Measurements from ENCODE around the gene FBXO10. TPM values are rescaled to one million over a fixed set of nuclear protein-coding genes. Genes with fewer than 3 reads are reported as not detected.

The FBXO10 gene
- total and polyA plus RNA-seq, 2 donors from 2014 or later: 6.2 to 6.7 TPM

DNA sequence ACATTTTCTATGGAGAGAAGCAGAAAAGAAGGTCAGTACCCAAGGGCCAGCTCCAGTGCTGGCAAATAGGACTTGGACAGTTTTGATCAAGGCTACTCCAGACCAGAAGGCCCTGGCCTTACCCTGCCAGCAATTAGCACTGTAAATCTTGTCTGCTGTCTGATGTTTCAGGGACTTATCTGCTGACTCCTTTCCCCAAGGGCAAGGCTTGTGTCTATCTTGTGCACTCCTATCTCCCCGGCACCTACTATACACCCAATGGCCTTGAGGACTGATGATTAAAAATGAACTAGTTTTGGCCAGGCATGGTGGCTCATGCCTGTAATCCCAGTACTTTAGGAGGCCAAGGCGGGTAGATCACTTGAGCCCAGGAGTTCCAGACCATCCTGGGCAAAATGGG is 53.2 kb downstream of the FBXO10 start:
- Histone ChIP-seq H3K9ac (ENCODE audit: low read length in 3 of 3) (no peak overlapping the region), H3K36me3 (ENCODE audit: control insufficient read depth in 2 of 3, insufficient read depth in 3 of 3, low read length in 3 of 3) (peaks cover 4 to 25% (median 11%) of the 10 kb centered on the region in 3 donors), H3K9me3 (ENCODE audit: control insufficient read depth in 2 of 3, insufficient read depth in 1 of 3, low read length in 3 of 3) (no peaks in the 10 kb centered on the region), H3K27me3 (ENCODE audit: control insufficient read depth, insufficient read depth, low read length) (no peaks in the 10 kb centered on the region), H3K4me1 (ENCODE audit: control insufficient read depth in 2 of 3, insufficient read depth in 2 of 3, low read depth in 1 of 3, low read length in 3 of 3) (no peaks in the 10 kb centered on the region), H3K27ac (ENCODE audit: low read depth in 2 of 2, low read length in 2 of 2) (no peak overlapping the region), H3K4me3 (ENCODE audit: low read length in 3 of 3) (no peak overlapping the region)
- FAIRE-seq (no peak), DNase-seq (no peak)
- intact Hi-C loops (cut with DNase I): no loop called here
- TF ChIP-seq, protein P1, sequence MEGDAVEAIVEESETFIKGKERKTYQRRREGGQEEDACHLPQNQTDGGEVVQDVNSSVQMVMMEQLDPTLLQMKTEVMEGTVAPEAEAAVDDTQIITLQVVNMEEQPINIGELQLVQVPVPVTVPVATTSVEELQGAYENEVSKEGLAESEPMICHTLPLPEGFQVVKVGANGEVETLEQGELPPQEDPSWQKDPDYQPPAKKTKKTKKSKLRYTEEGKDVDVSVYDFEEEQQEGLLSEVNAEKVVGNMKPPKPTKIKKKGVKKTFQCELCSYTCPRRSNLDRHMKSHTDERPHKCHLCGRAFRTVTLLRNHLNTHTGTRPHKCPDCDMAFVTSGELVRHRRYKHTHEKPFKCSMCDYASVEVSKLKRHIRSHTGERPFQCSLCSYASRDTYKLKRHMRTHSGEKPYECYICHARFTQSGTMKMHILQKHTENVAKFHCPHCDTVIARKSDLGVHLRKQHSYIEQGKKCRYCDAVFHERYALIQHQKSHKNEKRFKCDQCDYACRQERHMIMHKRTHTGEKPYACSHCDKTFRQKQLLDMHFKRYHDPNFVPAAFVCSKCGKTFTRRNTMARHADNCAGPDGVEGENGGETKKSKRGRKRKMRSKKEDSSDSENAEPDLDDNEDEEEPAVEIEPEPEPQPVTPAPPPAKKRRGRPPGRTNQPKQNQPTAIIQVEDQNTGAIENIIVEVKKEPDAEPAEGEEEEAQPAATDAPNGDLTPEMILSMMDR (IDR thresholded peaks at IDR 0.05; ENCODE audit: borderline replicate concordance, extremely low read depth, insufficient read depth): no peak

DNA sequence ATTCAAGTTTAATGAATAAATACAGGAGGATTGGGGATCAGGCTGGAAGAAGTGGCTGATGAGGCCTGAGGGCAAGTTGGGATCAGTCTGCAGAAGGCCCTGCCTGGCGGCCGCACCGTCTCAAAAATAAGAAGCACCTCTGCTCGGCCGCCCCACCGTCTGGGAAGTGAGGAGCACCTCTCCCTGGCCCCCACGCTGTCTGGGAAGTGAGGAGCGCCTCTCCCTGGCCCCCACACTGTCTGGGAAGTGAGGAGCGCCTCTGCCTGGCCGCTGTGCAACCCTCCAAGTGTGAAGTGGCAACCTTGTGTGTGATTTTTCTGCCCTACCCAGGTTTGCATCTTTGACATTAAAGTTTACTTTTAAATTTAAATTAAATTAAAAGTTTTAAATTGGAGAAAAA is 55.1 kb downstream of the FBXO10 start:
- peaks cover 0 to 22% (median 7%) of the 10 kb centered on the region in 3 donors for H3K36me3 ChIP-seq (ENCODE audit: control insufficient read depth in 2 of 3, insufficient read depth in 3 of 3, low read length in 3 of 3)
- intact Hi-C loops (cut with DNase I): no loop called here
- H3K9ac ChIP-seq (ENCODE audit: low read length in 3 of 3): no peak overlapping the region
- FAIRE-seq: no peak
- H3K9me3 ChIP-seq (ENCODE audit: control insufficient read depth in 2 of 3, insufficient read depth in 1 of 3, low read length in 3 of 3): no peaks in the 10 kb centered on the region
- no peak overlapping the region for H3K27ac ChIP-seq (ENCODE audit: low read depth in 2 of 2, low read length in 2 of 2)
- H3K4me3 ChIP-seq (ENCODE audit: low read length in 3 of 3): no peak overlapping the region
- DNase-seq: peak in 1 of 5 donors; percentile 39
- TF ChIP-seq, protein P1 (IDR thresholded peaks at IDR 0.05; ENCODE audit: borderline replicate concordance, extremely low read depth, insufficient read depth): no peak
- no peaks in the 10 kb centered on the region for H3K4me1 ChIP-seq (ENCODE audit: control insufficient read depth in 2 of 3, insufficient read depth in 2 of 3, low read depth in 1 of 3, low read length in 3 of 3)
- no peaks in the 10 kb centered on the region for H3K27me3 ChIP-seq (ENCODE audit: control insufficient read depth, insufficient read depth, low read length)

DNA sequence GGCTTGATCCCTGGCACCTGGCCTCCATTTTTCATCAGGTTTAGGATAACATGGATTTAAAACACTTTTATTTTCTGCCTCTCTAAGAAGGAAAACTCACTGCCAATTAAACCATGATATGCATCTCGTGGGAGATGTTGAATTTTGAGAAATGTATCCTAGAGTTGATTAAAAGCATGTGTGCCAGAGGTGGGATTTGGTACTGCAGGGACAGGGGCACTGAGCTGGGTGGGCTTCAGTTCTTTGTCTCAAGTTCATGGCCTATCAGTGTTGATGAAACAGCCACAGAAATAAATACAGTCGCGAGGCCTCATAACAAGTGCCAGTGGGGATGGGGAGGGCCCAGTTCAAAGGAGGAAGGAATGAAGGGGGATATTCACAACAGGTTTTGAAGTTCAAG is 55.5 kb downstream of the FBXO10 start:
- peak in 1 of 5 donors; percentile 10 for DNase-seq
- Histone ChIP-seq H3K9ac (ENCODE audit: low read length in 3 of 3) (no peak overlapping the region), H3K4me1 (ENCODE audit: control insufficient read depth in 2 of 3, insufficient read depth in 2 of 3, low read depth in 1 of 3, low read length in 3 of 3) (no peaks in the 10 kb centered on the region), H3K27ac (ENCODE audit: low read depth in 2 of 2, low read length in 2 of 2) (no peak overlapping the region), H3K9me3 (ENCODE audit: control insufficient read depth in 2 of 3, insufficient read depth in 1 of 3, low read length in 3 of 3) (no peaks in the 10 kb centered on the region), H3K36me3 (ENCODE audit: control insufficient read depth in 2 of 3, insufficient read depth in 3 of 3, low read length in 3 of 3) (peaks cover 0 to 22% (median 7%) of the 10 kb centered on the region in 3 donors), H3K4me3 (ENCODE audit: low read length in 3 of 3) (no peak overlapping the region), H3K27me3 (ENCODE audit: control insufficient read depth, insufficient read depth, low read length) (no peaks in the 10 kb centered on the region)
- no peak for FAIRE-seq
- TF ChIP-seq, protein P1 (IDR thresholded peaks at IDR 0.05; ENCODE audit: borderline replicate concordance, extremely low read depth, insufficient read depth): no peak
- intact Hi-C loops (cut with DNase I): no loop called here

DNA sequence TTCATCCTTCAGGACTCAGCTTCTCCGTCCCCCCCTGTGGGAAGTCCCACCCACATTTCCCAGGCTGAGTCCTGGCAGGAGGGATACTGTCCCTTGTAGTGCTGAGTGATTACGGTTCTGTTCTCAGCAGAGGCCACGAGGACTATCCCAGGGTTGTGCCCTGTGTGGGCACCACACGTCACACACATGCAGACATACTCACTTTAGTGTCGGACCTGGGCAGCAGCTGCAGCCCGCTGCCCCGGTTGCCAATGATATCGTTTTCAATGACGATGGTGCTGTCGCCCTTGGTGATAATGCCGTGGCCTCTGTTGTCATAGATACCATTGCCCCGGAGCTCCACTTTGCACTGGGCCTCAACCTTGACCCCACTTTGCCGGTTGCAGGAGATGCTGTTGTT is 58.3 kb downstream of the FBXO10 start:
- TF ChIP-seq, protein P1 (IDR thresholded peaks at IDR 0.05; ENCODE audit: borderline replicate concordance, extremely low read depth, insufficient read depth): no peak
- H3K9ac ChIP-seq (ENCODE audit: low read length in 3 of 3): no peak overlapping the region
- no peak overlapping the region for H3K4me3 ChIP-seq (ENCODE audit: low read length in 3 of 3)
- FAIRE-seq (no peak), DNase-seq (peak in 1 of 5 donors; percentile 32)
- no peaks in the 10 kb centered on the region for H3K9me3 ChIP-seq (ENCODE audit: control insufficient read depth in 2 of 3, insufficient read depth in 1 of 3, low read length in 3 of 3)
- H3K36me3 ChIP-seq (ENCODE audit: control insufficient read depth in 2 of 3, insufficient read depth in 3 of 3, low read length in 3 of 3): peaks cover 2 to 9% (median 7%) of the 10 kb centered on the region in 3 donors
- no peaks in the 10 kb centered on the region for H3K4me1 ChIP-seq (ENCODE audit: control insufficient read depth in 2 of 3, insufficient read depth in 2 of 3, low read depth in 1 of 3, low read length in 3 of 3)
- intact Hi-C loops (cut with DNase I): no loop called here
- no peak overlapping the region for H3K27ac ChIP-seq (ENCODE audit: low read depth in 2 of 2, low read length in 2 of 2)
- no peaks in the 10 kb centered on the region for H3K27me3 ChIP-seq (ENCODE audit: control insufficient read depth, insufficient read depth, low read length)
